Fibroblast of the conjunctiva (primary cell): ENCODE data around the gene C3orf18.

Experiments used
- DNase-seq: peaks from one replicate; pipeline ENCODE4 v3.0.0-alpha.2; 2010; ENCODE audit warnings: low read depth

Gene C3orf18

GRCh38 chr3:50551054-50551659 is 16.4 kb downstream of the C3orf18 start:
- no peak for DNase-seq

DNA sequence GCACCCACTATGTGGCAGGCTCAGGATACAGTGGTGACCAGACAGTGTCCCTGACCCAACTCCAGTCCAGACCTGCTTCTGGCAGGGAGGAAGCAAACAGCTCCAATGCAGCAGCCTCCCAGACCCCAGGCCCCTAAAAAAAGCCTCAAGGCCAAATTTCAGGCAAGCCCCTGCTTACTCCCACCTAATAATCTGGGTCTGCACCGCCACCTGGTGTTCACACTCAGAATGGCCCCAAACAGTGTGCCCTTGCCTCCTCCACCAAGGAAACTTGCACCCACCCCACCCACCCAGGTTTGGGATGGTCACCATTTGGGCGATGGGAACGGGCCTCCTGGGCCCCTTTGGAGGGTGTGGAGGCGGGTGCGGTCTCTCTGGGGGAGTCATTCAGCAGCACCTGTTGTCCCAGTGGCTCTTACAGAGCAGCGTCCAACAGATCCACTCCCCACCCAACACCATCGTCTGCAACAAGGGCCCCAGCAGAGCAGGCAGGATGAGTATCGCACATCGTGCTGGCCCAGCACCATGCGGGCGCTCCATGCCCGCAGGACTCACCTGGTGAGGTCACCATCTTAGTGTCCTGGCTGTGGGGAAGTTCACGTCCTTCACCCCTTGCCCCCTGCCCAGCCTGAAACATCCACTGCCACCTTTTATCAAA is 17.3 kb downstream of the C3orf18 start:
- DNase-seq, result peak; percentile 16

DNA sequence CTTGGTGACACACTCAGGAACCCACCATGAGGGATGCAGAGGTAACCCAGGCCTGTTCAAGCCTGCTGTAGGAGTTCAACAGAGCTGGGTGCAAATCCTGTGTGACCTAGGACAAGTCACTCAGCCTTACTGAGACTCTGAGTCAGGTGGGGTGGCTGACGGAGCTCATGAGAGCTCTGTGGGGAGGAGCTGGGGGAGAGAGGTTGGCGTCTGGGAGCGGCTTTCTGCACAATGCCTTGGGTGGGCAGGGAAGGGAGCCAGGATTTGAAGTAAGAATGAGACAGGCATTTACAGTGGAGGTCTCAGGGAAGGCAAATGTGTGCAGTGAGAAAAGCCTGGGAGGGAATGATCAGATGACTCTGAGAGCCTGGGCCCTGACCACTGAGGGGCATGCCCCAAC is 18.3 kb downstream of the C3orf18 start:
- DNase-seq, result no peak

DNA sequence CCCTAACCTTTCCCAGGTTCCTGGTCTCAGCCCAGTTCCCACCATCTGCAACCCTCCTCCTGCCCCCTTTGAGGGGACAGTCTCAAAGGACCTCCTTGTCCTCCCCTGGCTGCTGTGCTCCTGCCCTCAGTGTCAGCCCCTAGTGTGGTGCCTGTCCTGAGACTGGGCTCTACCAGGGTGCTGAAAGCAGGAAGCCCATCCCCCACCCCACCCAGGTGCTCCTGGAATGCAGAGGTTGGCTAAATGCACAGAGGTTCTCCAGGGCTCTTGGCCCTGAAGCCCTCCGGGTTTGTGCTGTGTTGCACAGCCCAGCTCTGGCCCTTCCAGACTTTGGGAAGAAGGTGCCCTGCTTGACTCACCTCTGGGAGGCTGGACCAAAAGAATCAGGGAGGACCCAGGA is 21.8 kb downstream of the C3orf18 start:
- no peak for DNase-seq

DNA sequence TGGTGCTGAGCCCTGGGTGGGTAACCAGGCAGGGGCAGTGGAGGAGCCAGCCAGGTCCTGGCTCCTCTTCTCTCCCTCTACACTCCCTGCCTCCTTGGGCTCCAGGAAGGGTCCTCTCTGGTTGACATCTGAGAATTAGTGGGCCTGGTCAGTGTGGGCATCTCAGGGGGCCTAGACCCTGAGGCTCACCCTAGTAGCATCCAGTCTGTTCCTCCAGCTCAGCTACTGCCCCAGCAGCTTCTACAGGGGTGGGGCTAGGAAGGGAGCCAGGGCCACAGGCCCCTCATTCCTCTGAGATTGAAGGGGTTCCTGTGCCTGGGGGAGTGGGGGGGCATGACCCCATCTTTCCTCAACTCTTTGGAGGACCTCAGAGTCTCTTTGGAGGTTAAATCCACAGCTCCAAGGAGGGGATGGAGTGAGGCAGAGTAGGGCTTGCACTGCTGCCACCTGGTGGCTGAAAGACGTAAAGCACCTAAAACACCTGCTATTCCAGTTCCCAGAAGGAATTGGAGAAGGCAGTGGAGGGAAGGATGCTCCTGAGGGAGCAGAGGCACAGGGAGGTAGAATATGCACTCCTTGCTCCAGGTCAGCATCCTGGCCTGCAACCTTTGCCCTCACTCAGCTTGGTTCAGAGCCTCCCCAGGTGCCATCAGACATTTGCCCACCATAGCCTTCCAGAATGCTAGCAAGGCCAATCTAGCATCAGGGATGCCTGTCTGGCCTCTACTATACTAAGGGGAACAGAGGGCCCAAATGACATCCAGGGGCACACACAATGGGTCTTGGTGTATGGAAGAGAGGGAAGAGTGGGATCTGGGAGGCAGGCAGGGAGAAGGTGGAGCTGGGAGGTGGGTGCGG is 25.1 kb downstream of the C3orf18 start:
- peak; percentile 32 for DNase-seq

DNA sequence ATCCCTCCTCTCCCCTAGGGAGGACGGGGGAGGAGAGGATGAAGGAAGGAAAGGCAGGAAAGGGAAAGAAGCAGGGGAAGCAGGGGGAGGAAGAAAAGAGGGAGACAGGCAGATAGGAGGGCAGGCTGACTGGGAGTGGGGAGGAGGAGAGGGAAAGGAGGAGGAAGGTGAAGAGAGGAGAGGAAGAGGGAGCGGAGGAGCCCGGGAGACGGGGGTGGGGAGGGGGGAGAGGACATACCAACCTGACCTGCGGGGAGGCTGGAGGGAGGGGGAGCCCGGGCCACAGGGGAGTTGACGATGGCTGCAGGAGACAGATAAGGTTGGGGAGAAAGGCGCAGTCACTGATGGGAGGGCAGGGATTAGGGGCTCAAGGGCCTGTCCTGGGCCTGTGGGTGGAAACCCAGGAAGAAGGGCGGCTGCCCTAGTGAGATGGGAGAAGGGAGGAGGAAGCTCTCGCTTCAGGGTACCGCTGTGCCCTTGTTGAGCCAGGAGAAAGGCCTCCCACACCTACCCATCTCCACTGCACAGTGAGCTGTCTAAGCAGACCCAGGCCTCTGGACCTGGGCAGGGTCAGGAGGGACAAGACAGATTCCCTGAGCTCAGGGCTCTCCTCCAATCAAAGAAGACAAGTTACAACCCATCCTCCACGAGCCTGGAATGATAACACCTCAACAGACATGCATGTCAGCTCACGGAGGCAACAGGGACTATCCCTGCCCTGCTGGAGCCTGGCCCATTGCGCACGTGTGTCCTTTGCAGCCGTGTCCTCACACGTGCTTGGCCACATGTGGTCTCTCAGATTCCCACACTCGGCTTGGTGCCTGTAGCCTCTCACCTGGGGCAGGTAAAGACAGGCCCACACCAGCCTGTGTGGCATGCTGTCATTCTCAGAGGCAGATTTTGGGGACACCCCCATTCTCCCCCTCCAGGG is 27.9 kb downstream of the C3orf18 start:
- no peak for DNase-seq

DNA sequence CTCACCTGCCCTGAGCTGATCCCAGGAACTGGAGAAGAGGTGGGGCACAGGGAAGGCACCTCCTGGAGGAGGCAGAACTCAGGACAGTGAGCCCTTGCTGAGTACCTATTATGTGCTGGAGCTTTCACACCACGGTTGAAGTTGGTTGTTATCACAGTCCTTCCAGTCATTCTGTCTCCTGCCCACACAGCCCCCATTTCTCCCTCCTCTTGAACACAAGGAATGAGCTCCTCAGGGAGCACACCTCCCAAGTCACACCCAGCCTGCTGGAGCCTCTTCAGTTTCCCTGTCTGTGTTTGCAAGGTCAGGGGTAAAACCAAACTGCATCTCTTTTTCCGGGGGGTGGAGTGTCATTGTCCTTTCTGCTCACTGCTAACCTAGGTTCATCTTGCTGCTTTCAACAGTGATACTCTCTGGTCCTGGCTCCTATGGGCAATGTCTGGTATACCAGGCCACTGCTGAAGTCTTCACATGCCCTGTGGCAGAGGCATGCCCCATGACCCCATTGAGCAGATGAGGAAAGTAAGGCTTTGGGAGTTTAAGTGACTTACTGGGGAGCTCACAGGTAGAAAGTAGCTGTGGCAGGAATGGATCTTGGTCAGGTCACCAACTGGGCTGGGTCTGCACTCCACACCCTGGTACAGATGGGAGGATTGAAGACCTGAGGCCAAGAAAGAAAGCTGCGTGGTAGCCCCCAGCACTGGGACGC is 30.0 kb downstream of the C3orf18 start:
- DNase-seq, result no peak

- DNase-seq, result no peak
These were observed 30.9 kb downstream of the C3orf18 start for GRCh38 chr3:50536471-50537180.

GRCh38 chr3:50534681-50535330 is 32.7 kb downstream of the C3orf18 start:
- DNase-seq, result no peak

DNA sequence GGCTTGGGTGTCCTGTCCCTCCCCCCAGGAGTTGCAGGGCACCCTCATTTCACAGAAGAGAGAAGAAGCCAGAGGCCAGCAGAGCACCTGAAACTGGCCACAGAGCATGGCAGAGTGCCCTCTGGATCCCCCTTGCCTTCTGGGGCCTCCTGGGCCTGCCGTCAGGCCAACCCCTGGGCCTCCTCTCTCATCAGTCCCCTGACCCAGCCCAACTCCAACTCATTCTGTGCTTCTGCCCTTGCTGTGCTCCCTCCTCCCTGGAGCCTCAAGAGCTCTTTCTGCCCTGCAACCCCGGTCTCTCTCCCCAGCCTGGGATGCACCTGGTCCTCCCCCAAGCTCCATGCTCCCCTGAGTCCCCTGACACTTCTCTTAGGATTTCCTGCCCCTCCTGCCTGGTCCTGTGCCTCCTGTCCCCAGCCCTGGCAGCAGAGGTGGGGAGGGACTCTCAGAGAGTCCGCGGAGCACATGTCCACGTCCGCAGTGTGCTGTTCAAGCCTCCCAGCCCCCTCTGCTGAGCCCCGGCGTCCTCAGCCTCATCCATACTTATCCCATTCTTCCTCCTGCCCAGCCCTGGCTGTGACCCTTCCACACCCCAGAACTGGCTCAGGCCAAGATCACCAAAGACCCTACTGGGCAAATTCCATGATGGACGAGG is 33.6 kb downstream of the C3orf18 start:
- DNase-seq, result no peak

- no peak for DNase-seq
These were observed 34.2 kb downstream of the C3orf18 start for GRCh38 chr3:50533316-50533715.

DNA sequence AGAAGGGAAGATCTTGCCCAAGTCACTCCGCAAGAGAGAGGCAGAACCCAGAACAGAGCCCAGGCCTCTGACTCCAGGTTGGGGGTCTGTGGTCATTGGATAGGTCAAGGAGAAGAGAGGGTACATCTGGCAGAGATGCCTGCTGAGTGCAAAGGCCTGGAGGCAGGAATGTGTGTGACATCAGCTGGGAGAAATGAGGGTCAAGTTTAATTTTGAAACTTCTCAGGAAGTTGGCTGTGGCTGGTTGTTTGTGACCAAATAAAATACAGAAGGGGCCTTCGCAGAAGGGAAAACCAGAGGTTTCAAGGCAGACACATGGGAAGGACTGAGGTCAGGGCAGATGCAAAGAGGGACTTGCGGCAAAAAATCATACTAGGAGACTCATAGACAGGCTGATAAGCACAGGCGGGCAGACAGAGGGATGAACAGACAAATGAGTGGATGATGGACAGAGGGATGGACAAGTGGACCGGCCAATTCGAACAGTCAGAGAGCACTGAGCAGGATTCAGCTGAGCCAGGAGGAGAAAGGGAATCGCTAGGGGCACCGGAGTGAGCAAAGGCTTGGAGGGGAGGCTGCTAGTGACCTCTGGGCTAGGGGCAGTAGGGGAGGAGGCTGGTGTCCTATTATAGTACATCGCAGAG is 35.4 kb downstream of the C3orf18 start:
- no peak for DNase-seq

- no peak for DNase-seq
These were observed 36.3 kb downstream of the C3orf18 start for GRCh38 chr3:50531201-50531600.

DNA sequence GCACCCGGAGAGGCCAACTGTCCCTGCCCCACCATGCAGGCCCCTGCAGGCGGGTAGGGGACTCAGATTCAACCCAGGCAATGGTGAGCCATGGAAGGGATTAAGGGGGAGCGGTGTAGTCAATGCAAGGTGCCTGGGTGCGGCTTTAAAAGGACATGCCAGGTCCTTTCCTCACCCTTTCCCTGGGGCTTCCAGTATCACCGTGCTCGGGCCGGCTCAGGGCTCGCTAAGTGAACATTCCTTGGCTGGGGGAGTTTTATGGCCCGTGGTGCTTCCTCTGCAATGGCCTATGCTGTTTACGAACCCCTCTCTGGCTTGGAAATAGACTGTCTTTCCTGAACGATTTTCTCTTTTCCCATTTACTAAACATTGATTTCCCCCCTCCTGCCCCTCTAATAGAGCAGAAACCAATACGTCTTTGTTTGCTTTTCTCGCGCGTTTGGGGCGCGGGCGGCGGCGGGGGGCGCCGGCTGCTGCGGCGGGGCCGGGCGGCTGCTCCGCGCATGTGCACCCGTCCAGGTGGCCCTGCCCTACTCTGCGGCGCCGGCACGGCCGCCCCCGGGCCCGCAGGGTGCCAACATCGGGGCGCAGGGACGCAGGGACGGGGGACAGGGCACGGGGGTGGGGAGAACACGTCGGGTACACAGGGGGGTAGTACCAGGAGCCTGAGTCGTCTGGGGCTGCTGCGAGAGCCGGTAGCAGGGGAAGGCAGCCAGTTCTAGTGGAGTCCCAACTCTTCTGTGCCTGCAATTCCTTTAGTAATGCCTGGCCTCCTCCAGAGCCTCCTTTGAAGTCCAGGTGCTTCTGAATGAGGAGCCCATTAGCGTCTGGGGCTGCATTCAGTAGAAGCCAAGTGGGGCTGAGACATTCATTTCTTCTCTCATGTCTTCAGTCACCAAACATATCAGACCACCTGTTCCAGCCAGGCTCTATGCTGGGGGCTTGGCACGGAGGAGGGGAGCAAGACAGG is 37.3 kb downstream of the C3orf18 start:
- DNase-seq, result no peak

DNA sequence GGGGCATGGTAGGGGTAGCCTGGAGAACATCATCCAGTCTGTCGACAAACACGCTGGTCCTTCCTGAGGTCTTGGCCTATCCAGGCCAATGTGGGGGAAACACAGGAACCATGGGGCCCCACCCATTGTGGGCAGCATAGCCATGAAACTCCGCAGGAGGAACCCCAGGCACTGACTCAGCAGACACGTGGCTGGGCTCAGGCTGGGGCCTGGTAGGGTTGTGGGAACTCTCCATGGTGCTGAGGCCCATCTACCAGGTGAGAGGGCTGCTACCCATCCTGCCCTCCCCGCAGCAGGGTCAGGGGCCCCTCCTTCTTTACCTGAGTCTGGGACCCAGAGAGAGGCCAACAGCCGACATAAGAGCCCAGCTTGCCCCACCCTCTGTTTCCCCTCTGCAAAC is 41.6 kb downstream of the C3orf18 start:
- no peak for DNase-seq

GRCh38 chr3:50525191-50525910 is 42.2 kb downstream of the C3orf18 start:
- no peak for DNase-seq

DNA sequence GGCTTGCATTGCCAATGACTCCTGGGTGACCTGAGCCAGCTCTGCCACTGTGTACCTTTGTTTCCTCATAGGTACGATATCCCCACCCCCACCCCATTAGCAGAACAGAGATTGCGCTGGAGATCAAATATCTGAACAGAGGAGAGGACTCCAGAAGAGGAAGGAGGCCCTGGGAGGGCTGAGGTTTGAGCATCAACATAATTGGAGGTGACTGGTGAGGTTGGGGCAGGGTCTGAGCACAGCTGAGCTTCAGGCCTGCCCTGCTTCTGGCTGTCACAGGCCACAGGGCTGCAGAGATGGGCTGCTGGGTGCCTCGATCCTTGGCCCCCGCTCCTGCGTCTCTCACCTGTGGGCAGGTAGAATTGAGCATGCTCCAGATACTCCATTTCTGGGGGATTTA is 42.8 kb downstream of the C3orf18 start:
- DNase-seq, result no peak
